Left renal cortex interstitium (tissue), 4 donors: ENCODE results near the gene GRIN3B. TPM values are rescaled to one million over a fixed set of nuclear protein-coding genes. Genes with fewer than 3 reads are reported as not detected.
"Not testable (repeated sequence)": the region's sequence is repeated elsewhere in the genome, so short reads cannot be mapped to it uniquely, and the experiment has no call there.

Source experiments
- DNase-seq, 4 donors: peaks; one replicate each; pipeline ENCODE4 v3.0.0-alpha.2; 2013; ENCODE audit warnings: low read depth in 4 of 4, low spot score in 2 of 4, missing footprints in 1 of 4
- polyA plus RNA-seq, 4 donors: library from polyadenylated mRNA; unstranded; fragments of 120-200 nt; gene quantifications; one replicate each; pipeline ENCODE4 v1.2.1, GENCODE V29; 2013; ENCODE audit not compliant: insufficient read length in 4 of 4

GRIN3B gene
- polyA plus RNA-seq, 4 donors = 0.41 to 1.4 (median 1.0) TPM

- DNase-seq = no peak
Measured at GRCh38 chr19:1017115-1017905, 17.1 kb downstream of the GRIN3B start.

GRCh38 chr19:1017906-1018305 lies 17.7 kb downstream of the GRIN3B start:
- no peak for DNase-seq

GRCh38 chr19:1018393-1018792 lies 18.2 kb downstream of the GRIN3B start:
- DNase-seq = no peak

GRCh38 chr19:1018932-1019615 lies 18.9 kb downstream of the GRIN3B start:
- no peak for DNase-seq

DNA sequence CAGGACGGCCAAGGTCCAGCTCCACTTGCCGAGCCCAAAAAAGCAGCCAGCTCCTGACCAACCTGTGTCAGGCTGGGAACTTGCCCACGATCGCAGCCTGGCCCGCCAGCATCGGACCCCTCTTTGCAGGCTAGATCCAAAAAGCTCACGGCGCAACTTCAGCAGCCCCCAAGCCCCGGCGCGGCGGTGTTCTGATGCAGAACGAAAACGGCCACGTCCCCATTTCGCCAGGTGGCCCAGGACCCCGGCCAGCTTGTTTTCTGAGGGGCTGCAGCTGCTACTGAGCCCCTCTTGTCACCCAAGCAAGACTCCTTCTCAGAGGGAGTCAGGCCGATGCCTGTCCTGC lies 19.4 kb downstream of the GRIN3B start:
- no peak for DNase-seq

DNA sequence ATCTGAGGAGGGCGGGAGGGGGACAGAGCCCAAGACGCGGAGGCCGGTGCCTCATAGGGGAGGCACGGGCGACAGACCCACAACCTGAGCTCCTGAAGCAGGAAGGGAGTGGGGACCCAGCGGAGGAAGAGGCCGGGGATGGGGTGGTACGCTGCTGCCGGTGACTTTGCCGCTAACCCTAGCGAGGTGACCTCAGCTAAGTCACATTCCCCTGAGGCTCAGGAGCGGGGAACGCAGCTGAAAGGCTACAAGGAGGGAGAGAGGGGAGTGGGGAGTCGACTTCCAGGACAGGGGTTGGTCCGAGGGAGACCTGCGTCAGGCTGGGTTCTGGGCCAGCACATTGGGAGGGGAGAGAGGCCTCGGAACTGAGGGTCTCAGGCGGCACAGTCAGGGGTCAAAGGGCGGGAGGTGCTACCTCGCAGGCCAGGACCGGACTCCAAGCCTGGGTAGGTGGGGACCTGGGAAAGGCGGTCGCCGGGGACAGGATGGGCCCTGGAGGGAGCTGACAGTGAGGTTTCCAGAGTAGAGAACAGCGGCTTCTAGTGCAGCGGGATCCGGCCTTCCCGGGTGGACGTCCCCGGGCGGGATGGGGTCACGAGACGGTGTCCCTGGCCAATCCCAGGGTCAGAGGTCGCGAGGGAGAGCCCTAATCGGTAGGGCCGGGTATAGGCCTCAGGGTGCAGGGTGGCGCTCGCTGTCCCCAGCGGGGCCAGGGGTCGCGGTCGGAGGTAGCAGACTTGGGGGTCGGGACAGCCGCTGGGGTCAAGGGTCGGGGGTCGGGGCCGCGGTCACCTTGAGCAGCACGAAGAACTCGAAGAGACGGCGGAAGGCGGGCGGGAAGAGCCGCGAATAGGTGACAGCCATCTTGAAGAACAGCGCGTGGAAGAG lies 20.0 kb downstream of the GRIN3B start:
- DNase-seq = no peak

GRCh38 chr19:1020868-1021425 lies 20.7 kb downstream of the GRIN3B start, which contains the start of gene TMEM259:
TMEM259 (minus strand) TSS chr19:1021123; CDS start chr19:1020996, 127 bp downstream.
- peak; percentile 95 to 99 (median 96) for DNase-seq

GRCh38 chr19:1023883-1024188 lies 23.6 kb downstream of the GRIN3B start:
- not testable (repeated sequence) for DNase-seq

GRCh38 chr19:1025080-1025479 lies 24.9 kb downstream of the GRIN3B start:
- DNase-seq = not testable (repeated sequence)

GRCh38 chr19:1025960-1026782 lies 26.0 kb downstream of the GRIN3B start, which contains the start of gene CNN2:
CNN2 (plus strand) TSS chr19:1026608; CDS start chr19:1026662, 54 bp downstream.
- DNase-seq = peak in 1 of 4 donors; percentile 73

GRCh38 chr19:1026783-1027649 lies 26.8 kb downstream of the GRIN3B start:
- no peak for DNase-seq

- DNase-seq = no peak
Measured at GRCh38 chr19:1027650-1028061, 27.4 kb downstream of the GRIN3B start.

DNA sequence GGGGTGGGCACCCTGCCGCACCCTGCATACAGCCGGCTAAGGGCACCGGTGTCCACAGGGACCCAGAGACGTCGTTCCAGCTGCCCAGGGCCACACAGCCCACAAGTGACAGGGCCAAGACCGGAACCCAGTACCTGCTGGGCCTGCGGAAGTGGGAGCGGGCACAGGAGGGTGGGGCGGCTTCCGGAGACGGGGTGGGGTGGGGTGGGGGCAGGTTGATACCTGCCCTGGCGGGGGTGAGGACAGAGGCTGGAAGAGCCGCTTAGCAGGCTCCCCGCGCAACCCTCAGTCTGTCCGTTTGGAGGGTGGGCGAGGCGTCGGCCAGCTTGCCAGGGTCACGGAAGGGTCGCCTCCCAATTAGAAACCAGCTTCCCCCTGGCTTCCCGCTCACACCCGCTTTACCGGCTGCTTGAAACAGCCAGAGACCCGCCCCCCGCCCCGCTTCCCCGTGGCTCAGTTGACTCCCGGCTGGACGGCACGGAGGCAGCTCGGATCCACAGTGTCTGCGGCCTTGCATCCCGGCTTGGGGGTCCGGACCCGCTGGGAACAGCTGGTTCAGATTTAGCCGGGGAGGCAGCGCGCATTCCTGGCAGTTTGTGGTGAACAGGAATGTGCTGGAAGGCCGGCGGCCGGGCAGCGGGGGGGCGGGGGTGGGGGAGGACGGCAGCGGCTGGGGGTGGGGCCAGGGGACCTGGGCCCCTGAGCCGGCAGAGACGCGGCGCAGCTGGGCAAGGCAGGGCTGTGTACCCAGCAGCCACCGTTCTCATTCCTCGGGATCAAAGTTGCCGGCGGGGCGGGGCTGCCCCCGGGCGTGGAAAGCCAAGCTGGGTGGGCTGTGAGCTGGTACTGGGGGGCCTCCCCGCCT lies 28.1 kb downstream of the GRIN3B start:
- DNase-seq = peak in 2 of 4 donors; percentile 75 to 78

DNA sequence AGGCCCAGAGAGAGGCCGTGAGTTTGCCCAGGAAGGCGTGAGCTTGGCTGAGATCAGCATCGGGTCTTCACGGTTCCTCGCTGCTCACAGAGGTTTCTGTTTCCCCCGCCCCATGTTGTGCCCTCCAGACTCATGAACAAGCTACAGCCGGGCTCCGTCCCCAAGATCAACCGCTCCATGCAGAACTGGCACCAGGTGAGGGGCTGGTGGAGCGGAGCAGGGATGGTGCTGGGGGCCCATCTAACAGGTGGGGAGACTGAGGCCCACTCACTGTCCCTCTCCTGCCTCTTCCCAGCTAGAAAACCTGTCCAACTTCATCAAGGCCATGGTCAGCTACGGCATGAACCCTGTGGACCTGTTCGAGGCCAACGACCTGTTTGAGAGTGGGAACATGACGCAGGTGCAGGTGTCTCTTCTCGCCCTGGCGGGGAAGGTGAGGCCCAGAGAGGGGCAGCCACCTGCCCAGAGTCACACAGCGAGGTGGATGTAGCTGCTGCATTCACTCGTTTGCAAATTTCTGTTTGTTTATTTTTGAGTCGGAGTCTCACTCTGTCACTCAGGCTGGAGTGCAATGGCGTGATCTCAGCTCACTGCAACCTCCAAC lies 32.1 kb downstream of the GRIN3B start:
- no peak for DNase-seq

DNA sequence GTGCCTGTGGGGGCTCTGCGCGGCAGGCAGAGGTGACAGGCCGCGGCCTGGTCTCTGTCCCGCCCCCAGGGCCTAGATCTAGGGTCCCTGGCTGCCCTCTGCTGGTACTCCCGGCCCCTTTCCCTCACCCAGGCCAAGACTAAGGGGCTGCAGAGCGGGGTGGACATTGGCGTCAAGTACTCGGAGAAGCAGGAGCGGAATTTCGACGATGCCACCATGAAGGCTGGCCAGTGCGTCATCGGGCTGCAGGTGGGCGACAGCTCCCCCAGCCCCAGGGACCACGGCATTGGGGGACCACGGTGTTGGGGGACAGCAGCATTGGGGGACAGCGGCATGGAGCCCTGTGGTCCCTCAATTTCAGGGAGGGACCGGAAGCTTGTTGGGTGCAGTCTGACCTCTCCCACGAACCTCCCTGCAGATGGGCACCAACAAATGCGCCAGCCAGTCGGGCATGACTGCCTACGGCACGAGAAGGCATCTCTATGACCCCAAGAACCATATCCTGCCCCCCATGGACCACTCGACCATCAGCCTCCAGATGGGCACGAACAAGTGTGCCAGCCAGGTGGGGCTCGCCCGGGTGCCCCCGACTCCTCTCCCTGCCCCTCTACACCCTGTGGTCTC lies 35.9 kb downstream of the GRIN3B start:
- DNase-seq = no peak

DNA sequence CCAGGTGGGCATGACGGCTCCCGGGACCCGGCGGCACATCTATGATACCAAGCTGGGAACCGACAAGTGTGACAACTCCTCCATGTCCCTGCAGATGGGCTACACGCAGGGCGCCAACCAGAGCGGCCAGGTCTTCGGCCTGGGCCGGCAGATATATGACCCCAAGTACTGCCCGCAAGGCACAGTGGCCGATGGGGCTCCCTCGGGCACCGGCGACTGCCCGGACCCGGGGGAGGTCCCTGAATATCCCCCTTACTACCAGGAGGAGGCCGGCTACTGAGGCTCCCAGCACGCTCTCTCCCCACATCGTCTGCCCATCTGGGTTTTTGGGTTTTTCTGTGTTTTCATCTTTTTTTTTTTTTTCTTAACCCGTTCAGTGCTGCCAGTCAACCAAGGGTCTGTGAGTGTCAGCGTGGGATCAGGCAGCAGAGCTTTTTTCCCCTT lies 37.4 kb downstream of the GRIN3B start:
- DNase-seq = no peak
